NT2/D1 (cell line): Measurements from ENCODE around the gene PHACTR1.

Experiments used
- DNase-seq: peaks from one replicate; pipeline ENCODE4 v3.0.0-alpha.2; 2011; ENCODE audit warnings: low read depth, low spot score
- H3K27me3 ChIP-seq: 2 replicates; pipeline ENCODE4 v1.6.0; 2011; ENCODE audit warnings: mild to moderate bottlenecking; ENCODE audit not compliant: insufficient read length, insufficient read depth
- H3K36me3 ChIP-seq: 2 replicates; pipeline ENCODE4 v1.6.1; 2011; ENCODE audit warnings: mild to moderate bottlenecking, low read length, mixed read lengths; ENCODE audit not compliant: insufficient read depth, insufficient read length
- H3K4me1 ChIP-seq: 2 replicates; pipeline ENCODE4 v1.5.1; 2011; ENCODE audit not compliant: insufficient read depth, insufficient read length
- H3K4me3 ChIP-seq: 2 replicates; pipeline ENCODE4 v1.5.1; 2011; ENCODE audit warnings: low read depth; ENCODE audit not compliant: insufficient read length
- H3K9ac ChIP-seq: 2 replicates; pipeline ENCODE4 v1.6.0; 2011; ENCODE audit warnings: low read depth; ENCODE audit not compliant: insufficient read length
- H3K9me3 ChIP-seq: 2 replicates; pipeline ENCODE4 v1.5.1; 2011; ENCODE audit warnings: mild to moderate bottlenecking, low read length; ENCODE audit not compliant: insufficient read depth
- SUZ12 ChIP-seq: IDR thresholded peaks from 2 replicates; pipeline ENCODE4 v1.6.1; 2011; ENCODE audit not compliant: insufficient read length, insufficient read depth; ENCODE audit errors: extremely low read depth
- YY1 ChIP-seq: IDR thresholded peaks from 2 replicates; pipeline ENCODE4 v1.6.1; 2011; ENCODE audit not compliant: insufficient read length, insufficient read depth
- ZNF274 ChIP-seq: IDR thresholded peaks from 2 replicates; pipeline ENCODE4 v1.6.1; 2011; ENCODE audit warnings: mild to moderate bottlenecking, low read depth, low read length

The PHACTR1 gene

DNA sequence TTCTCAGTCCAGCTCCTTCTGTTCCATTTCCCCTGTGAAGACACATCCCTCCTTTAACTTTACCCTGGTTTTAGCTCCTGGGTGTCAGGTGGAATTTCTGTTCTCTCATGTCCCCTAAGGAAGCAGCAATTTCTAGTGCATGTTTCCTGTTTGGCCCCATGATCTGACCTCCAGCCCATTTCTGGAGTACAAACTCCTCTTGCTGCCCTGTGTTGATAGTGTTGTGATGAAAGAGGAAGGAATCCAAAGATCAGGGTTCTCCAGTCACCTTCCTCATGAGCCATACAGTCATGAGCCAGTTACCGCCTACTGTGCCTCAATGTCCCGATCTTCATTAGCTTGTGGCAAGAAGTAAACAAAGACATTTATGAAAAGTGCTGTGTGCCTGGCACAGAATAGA lies 97.4 kb downstream of the PHACTR1 start:
- Histone ChIP-seq H3K4me1 (no peaks in the 10 kb centered on the region), H3K4me3 (no peak overlapping the region), H3K9me3 (no peaks in the 10 kb centered on the region), H3K27me3 (no peaks in the 10 kb centered on the region), H3K36me3 (no peaks in the 10 kb centered on the region), H3K9ac (no peak overlapping the region)
- DNase-seq, result no peak
- no peak for TF ChIP-seq ZNF274
- TF ChIP-seq SUZ12, result no peak
- TF ChIP-seq YY1, result no peak

DNA sequence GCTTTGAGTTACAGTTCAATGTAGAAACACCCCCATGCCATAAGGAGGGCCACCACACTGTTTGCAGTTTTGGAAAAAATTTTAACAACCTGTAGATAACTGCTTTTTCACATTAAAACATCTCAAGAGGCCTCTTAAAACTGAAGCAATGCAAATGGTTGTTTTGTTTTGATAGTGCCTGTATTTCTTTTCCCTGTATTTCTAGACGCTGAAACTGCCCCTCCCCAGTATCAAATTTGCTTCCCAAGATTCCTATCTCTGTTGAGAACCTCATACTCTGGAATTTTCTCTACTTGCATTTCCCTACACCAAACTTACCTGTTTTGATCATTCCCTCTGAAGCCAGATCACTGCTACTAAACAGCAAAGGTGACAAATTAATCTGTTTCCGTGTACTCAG lies 98.5 kb downstream of the PHACTR1 start:
- no peak overlapping the region for H3K4me3 ChIP-seq
- no peak for DNase-seq
- no peaks in the 10 kb centered on the region for H3K36me3 ChIP-seq
- no peak for TF ChIP-seq YY1
- TF ChIP-seq ZNF274, result no peak
- TF ChIP-seq SUZ12, result no peak
- H3K27me3 ChIP-seq, result no peaks in the 10 kb centered on the region
- H3K4me1 ChIP-seq, result no peaks in the 10 kb centered on the region
- H3K9me3 ChIP-seq, result no peaks in the 10 kb centered on the region
- no peak overlapping the region for H3K9ac ChIP-seq

DNA sequence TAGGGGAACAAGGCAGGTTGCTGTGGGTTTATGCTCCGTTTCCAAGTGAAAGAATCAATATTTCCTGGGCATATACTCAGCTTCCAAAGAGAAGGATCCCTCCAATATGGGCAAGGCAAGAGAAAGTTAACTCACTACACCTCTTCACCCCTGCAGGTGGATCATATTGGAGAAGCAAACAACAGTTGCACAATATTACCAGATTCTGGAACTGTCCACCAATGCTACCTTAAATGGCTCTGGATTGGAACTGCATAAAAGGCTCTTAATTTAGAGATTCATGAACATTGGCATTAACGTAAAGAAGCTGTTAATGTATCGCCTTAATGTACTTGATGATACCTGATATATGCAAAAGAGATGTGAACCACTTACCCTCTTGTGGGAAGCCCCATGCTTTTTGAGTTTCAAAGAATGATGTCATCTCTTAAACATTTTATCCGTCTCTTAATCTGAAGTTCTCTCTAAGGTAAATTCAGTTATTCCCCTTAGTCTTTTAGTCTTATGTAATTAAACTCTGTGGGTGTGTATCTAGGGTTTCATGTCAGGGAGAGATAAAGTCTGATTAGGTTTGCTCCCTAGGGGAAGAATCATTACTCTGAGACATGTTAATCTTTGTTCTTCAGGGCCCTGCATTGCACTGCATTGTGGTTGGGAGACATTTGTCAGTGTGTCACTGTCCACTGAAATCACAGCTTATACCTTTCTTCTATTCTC lies 99.5 kb downstream of the PHACTR1 start:
- Histone ChIP-seq H3K4me3 (no peak overlapping the region), H3K36me3 (no peaks in the 10 kb centered on the region), H3K27me3 (no peaks in the 10 kb centered on the region), H3K4me1 (no peaks in the 10 kb centered on the region), H3K9ac (no peak overlapping the region), H3K9me3 (no peaks in the 10 kb centered on the region)
- TF ChIP-seq SUZ12, result no peak
- no peak for TF ChIP-seq ZNF274
- no peak for TF ChIP-seq YY1
- no peak for DNase-seq

DNA sequence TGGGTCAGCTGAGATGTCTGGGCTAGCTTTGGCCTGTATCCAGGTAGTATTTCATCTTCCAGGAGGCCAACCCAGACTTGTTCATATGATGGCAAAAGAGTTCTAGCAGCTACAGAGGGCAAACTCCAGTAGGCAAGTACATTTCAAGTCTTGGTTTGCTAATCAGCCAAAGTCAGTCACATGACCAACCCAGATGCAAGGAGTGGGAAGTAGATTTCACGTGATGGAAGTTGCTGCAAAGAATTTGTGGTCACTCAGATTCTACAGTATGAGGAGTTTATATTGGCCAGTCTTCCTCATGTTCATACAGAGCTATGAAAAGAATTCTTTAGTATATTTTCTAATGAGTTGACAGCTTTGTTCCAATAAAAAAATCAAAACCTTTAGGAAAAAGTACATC lies 101.8 kb downstream of the PHACTR1 start:
- Histone ChIP-seq H3K4me3 (no peak overlapping the region), H3K9ac (no peak overlapping the region), H3K27me3 (no peaks in the 10 kb centered on the region), H3K36me3 (no peaks in the 10 kb centered on the region), H3K4me1 (no peaks in the 10 kb centered on the region), H3K9me3 (no peaks in the 10 kb centered on the region)
- no peak for DNase-seq
- TF ChIP-seq SUZ12 (no peak), ZNF274 (no peak), YY1 (no peak)

DNA sequence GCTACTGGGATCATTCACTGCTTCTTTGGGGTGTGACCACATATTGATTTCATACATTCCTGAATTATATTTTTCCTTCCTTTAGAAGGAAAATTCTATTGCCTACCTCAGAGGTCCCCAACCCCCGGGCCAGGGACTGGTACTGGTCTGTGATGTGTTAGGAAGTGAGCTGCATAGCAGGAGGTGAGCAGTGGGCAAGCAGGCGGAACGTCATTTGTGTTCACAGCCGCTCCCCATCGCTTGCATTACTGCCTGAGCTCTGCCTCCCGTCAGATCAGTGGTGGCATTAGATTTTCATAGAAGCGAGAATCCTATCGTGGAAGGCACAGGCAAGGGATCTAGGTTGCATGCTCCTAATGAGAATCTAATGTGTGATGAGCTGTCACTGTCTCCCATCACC lies 107.3 kb downstream of the PHACTR1 start:
- no peak for TF ChIP-seq SUZ12
- TF ChIP-seq YY1, result no peak
- no peak for TF ChIP-seq ZNF274
- no peak overlapping the region for H3K9ac ChIP-seq
- H3K36me3 ChIP-seq, result no peaks in the 10 kb centered on the region
- no peaks in the 10 kb centered on the region for H3K4me1 ChIP-seq
- H3K9me3 ChIP-seq, result no peaks in the 10 kb centered on the region
- H3K4me3 ChIP-seq, result no peak overlapping the region
- no peaks in the 10 kb centered on the region for H3K27me3 ChIP-seq
- DNase-seq, result no peak

DNA sequence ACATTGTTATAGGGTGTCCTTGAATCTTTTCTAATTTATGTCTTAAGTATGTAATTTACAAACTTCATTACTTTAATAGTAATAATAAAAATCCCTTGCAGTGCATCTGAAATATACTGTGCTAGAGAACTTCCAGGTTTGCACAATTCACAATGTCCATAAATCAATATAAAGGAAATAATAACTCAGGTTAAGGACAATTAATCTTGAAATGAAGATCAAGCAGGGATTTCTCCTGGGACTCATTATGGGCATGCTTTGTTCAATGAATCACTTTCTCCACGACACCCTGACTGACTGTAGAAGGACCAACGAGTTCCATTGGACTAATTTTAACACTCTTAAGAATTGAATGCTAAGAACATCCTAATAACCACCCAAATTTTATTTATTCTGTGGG lies 110.0 kb downstream of the PHACTR1 start:
- TF ChIP-seq YY1 (no peak), SUZ12 (no peak), ZNF274 (no peak)
- no peaks in the 10 kb centered on the region for H3K9me3 ChIP-seq
- H3K36me3 ChIP-seq, result no peaks in the 10 kb centered on the region
- H3K4me1 ChIP-seq, result no peaks in the 10 kb centered on the region
- H3K4me3 ChIP-seq, result no peak overlapping the region
- H3K9ac ChIP-seq, result no peak overlapping the region
- DNase-seq, result no peak
- H3K27me3 ChIP-seq, result no peaks in the 10 kb centered on the region

DNA sequence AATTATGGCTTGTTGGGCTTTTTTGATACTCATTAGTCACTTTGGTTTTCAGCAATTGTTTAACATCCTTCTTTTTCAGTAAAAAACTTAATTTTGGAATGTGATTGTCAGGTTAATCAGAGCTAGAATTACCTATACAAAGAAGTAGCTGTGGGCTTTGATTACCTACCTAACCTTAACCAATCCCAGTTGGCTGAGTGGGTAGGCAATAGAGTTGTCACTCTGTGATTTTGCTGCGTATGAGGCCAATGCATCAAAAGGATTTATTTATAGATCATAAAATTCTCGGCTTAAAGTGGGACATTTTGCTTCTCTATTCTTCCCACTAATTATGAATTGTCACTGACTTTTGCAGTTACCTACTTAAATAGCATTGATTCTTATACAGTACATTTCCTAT lies 111.4 kb downstream of the PHACTR1 start:
- Histone ChIP-seq H3K36me3 (no peaks in the 10 kb centered on the region), H3K4me1 (no peaks in the 10 kb centered on the region), H3K9ac (no peak overlapping the region), H3K4me3 (no peak overlapping the region), H3K27me3 (no peaks in the 10 kb centered on the region), H3K9me3 (no peaks in the 10 kb centered on the region)
- TF ChIP-seq YY1 (no peak), ZNF274 (no peak), SUZ12 (no peak)
- no peak for DNase-seq
